Esophagus squamous epithelium (tissue), 5 donors: ENCODE results near the gene ADAMTSL2. TPM values are rescaled to one million over a fixed set of nuclear protein-coding genes. Genes with fewer than 3 reads are reported as not detected.

Experiments used
- DNase-seq: peaks from one replicate; lab custom pipeline; 2025; lab: John Stamatoyannopoulos, UW
- H3K27ac ChIP-seq, 4 donors: fragments of 200-600 bp; sonication (generic); one replicate each; pipeline ENCODE4 v1.5.1; 2016 to 2019; ENCODE audit warnings: mild to moderate bottlenecking in 1 of 4
- H3K27me3 ChIP-seq, 4 donors: fragments of 200-600 bp; sonication (generic); 1 replicate in 3 of 4; 2 replicates in 1 of 4; pipeline versions ENCODE4 v1.5.1 to v1.6.0; 2017 to 2021; ENCODE audit warnings: antibody characterized with exemption in 1 of 4
- H3K36me3 ChIP-seq, 3 donors: fragments of 200-600 bp; sonication (generic); one replicate each; pipeline ENCODE4 v1.5.1; 2016 to 2019
- H3K4me1 ChIP-seq, 3 donors: fragments of 200-600 bp; sonication (generic); one replicate each; pipeline ENCODE4 v1.5.1; 2017 to 2019
- H3K4me3 ChIP-seq, 4 donors: fragments of 200-600 bp; sonication (generic); 1 replicate in 3 of 4; 2 replicates in 1 of 4; pipeline ENCODE4 v1.5.1; 2016 to 2019; ENCODE audit warnings: mild to moderate bottlenecking in 2 of 4, moderate library complexity in 1 of 4
- H3K9me3 ChIP-seq, 3 donors: fragments of 200-600 bp; sonication (generic); one replicate each; pipeline ENCODE4 v1.5.1; 2016 to 2019
- POLR2A ChIP-seq, 4 donors: fragments of 450-650 bp; IDR thresholded peaks; one replicate each; pipeline ENCODE4 v1.6.1; 2017; ENCODE audit warnings: antibody characterized with exemption in 4 of 4, mild to moderate bottlenecking in 4 of 4, moderate library complexity in 3 of 4
- WGBS, 2 donors: methylation state at CpG; one replicate each; pipeline ENCODE4 v1.1.5; 2018; 5-methylcytosine and 5-hydroxymethylcytosine counted together
- intact Hi-C: fragments of 100-400 bp; cut with DNase I; formaldehyde crosslinking; loops from one replicate; pipeline ENCODE4 v1.15.0; 2022
- total RNA-seq, 4 donors: library from RNA; depleted of rRNA; stranded (reverse); fragments of >200 nt; gene quantifications; one replicate each; pipeline ENCODE4 v1.1.0, GENCODE V29; 2016
- TF ChIP-seq, protein P1 (sequence below), 6 experiments: fragments of 450-650 bp in 4 of 6; fragments of 200-600 bp in 2 of 6; sonication (generic) in 2 of 6; IDR thresholded peaks; one replicate each; pipeline ENCODE4 v1.5.1; 2016 to 2019; ENCODE audit warnings: antibody characterized with exemption in 6 of 6, mild to moderate bottlenecking in 4 of 6, moderate library complexity in 4 of 6
- donor health status: DM: yes; HTN: yes; CAD: no.

The ADAMTSL2 gene
- total RNA-seq, 4 donors from 2014 or later, result 1.1 to 2.1 (median 1.4) TPM

DNA sequence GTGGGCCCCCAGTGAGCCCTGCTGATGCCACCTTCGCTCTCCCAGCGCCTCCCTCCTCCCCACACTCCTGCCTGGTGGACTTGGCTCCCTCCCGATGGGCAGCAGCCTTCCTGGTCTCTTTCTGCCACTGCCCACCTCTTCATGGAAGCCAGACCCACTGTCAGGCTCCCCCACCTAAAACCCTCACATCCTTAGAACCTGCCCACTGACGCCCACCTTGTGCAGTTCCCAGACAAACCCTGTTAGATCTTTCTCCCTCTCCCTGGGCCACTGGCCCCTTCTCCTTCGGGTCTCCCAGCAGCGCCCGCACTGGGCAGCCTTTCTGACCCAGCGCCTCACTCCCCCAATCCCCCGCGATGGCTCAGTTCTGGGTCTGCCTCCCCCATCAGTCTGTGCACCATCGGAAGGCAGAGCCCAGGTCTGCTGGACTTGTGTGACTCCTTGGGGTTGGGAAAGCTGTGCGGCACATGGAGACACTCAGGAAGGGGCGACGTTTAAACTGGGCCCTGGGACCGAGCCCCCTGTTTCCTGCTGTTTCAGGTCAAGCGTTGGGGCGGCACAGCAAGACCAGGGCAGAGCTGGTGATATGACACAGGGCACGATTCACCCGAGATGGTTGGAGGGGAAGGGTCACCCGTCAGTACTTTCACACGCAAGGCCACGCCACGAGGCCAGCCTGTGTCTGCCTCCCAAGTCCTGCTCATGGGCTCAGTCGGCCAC is 27.1 kb upstream of the ADAMTSL2 start:
- no peak overlapping the region for H3K4me3 ChIP-seq
- H3K9me3 ChIP-seq, result peaks cover 0 to 8% (median 5%) of the 10 kb centered on the region in 3 donors
- peaks cover 11 to 45% (median 31%) of the 10 kb centered on the region in 3 donors for H3K4me1 ChIP-seq
- TF ChIP-seq, protein P1, sequence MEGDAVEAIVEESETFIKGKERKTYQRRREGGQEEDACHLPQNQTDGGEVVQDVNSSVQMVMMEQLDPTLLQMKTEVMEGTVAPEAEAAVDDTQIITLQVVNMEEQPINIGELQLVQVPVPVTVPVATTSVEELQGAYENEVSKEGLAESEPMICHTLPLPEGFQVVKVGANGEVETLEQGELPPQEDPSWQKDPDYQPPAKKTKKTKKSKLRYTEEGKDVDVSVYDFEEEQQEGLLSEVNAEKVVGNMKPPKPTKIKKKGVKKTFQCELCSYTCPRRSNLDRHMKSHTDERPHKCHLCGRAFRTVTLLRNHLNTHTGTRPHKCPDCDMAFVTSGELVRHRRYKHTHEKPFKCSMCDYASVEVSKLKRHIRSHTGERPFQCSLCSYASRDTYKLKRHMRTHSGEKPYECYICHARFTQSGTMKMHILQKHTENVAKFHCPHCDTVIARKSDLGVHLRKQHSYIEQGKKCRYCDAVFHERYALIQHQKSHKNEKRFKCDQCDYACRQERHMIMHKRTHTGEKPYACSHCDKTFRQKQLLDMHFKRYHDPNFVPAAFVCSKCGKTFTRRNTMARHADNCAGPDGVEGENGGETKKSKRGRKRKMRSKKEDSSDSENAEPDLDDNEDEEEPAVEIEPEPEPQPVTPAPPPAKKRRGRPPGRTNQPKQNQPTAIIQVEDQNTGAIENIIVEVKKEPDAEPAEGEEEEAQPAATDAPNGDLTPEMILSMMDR (IDR thresholded peaks at IDR 0.05), result no peak
- TF ChIP-seq POLR2A (IDR thresholded peaks at IDR 0.05), result no peak
- intact Hi-C loops, result no loop called here
- WGBS, 2 donors, result 84 to 89% methylated on average over 13 to 19 of the region's 24 CpGs
- no peaks in the 10 kb centered on the region for H3K36me3 ChIP-seq
- no peak for DNase-seq
- H3K27ac ChIP-seq, result peak overlapping the region in 2 of 4 donors; percentile 60 to 72
- H3K27me3 ChIP-seq, result peaks cover 0 to 49% (median 0%) of the 10 kb centered on the region in 4 donors

DNA sequence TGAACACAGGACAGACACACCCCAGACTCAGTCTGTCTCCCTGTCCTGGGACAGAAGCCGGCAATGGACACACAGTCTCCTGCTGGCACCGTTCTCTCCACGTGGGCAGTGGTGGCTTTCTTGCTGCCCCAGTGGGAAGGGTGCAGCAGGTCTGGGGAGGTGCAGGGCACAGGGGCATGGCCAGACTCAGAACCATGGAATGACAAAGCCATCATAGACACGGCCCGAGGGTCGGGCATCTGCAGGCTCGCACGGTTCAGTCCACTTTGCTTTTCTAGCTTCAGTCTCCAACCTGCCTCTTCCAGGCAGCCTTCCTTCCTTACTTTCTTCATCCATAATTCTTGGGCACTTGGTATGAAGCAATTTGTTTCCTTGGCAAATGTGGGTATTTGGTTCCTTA is 26.5 kb upstream of the ADAMTSL2 start:
- Histone ChIP-seq H3K4me3 (no peak overlapping the region), H3K4me1 (peaks cover 11 to 45% (median 31%) of the 10 kb centered on the region in 3 donors), H3K9me3 (peaks cover 0 to 2% (median under 1%) of the 10 kb centered on the region in 3 donors), H3K27ac (no peak overlapping the region), H3K36me3 (no peaks in the 10 kb centered on the region), H3K27me3 (peaks cover 0 to 48% (median 0%) of the 10 kb centered on the region in 4 donors)
- WGBS, 2 donors, result 93 to 94% methylated on average over 3 to 5 of the region's 8 CpGs
- TF ChIP-seq, protein P1 (IDR thresholded peaks at IDR 0.05), result no peak
- no peak for TF ChIP-seq POLR2A (IDR thresholded peaks at IDR 0.05)
- intact Hi-C loops, result no loop called here
- no peak for DNase-seq

DNA sequence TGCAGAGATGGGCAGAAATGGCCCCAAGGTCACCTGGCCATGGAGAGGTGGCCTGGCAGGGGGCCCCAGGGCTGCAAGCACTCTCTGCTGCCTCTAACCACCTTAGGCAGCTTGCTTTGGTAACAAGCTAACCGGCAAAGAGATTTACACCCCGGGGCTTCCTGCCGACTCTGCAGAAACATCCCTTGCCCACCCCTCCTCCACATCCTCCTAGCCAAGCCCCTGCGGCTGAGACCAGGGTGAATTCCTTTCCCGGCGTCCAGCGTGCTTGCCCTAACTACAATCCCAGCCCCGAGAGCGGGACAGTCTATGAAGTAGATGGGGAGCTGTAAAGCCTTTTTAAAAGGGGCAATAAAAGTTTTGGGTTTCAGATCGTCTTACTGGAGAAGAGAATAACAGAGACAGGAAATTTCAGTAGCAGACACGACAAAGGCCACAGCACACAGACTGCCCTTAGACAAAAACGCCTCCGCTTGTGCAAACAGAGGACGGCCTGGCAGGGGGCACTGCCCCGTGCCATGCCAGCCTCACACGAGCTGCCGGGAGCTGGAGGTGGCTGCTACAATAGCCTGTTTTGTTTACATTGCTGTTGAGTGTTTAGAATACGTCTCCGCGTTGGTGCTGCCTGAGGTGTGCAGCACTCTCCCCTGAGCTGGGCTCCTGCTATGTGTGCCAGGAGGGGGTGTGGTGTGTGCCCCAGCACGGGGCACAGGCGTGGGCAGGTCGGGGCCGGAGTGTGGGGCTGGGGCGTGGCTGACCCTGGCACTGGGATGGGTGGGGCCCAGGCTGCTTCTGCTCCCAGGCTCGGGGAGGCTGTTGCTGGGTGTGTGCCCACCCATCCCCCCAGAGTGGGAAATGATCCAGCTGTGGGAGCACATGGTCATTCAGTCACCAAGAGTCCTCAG is 25.1 kb upstream of the ADAMTSL2 start:
- Histone ChIP-seq H3K4me1 (peaks cover 16 to 54% (median 38%) of the 10 kb centered on the region in 3 donors), H3K27me3 (peaks cover 0 to 44% (median 0%) of the 10 kb centered on the region in 4 donors), H3K36me3 (no peaks in the 10 kb centered on the region), H3K9me3 (no peaks in the 10 kb centered on the region), H3K4me3 (peak overlapping the region in 1 of 4 donors; percentile 27), H3K27ac (peak overlapping the region in 2 of 4 donors; percentile 0 to 18)
- no peak for TF ChIP-seq POLR2A (IDR thresholded peaks at IDR 0.05)
- TF ChIP-seq, protein P1 (IDR thresholded peaks at IDR 0.05), result no peak
- 0 to 2% methylated on average over 4 to 11 of the region's 26 CpGs for WGBS, 2 donors
- intact Hi-C loops, result no loop called here
- no peak for DNase-seq

DNA sequence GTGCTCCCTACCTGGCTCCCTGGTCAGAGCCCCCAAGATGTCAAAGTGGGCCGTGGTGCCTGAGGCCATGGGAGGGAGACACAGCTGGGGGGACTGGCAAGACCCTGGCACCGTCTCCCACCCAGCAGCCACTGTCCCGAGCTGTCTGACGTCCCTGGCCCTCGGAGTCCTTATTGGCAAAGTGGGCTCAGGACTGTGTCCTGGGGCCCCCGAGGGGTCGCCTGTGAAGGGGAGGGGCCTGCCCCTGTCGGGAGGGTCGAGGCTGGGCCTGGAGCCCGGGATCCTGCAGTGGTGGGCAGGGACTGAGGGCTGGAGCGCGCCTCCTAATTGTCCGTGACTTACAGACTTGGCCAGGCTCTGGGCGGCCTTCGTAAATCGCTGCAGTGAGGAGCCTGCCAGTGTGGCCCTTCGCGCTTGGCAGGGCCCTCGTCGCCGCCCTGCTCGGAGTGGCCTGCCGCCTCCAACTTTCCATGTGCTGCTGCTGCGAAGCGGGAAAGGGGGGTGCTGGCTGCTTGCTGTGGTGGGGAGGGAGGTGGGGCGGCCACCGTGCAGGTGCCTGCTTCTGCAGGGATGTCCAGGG is 23.5 kb upstream of the ADAMTSL2 start:
- no peak overlapping the region for H3K4me3 ChIP-seq
- peaks cover 22 to 55% (median 36%) of the 10 kb centered on the region in 3 donors for H3K4me1 ChIP-seq
- no peak for DNase-seq
- TF ChIP-seq POLR2A (IDR thresholded peaks at IDR 0.05), result no peak
- TF ChIP-seq, protein P1 (IDR thresholded peaks at IDR 0.05), result no peak
- 70 to 88% methylated on average over 1 to 2 of the region's 27 CpGs for WGBS, 2 donors
- H3K27ac ChIP-seq, result no peak overlapping the region
- H3K27me3 ChIP-seq, result peaks cover 0 to 41% (median 0%) of the 10 kb centered on the region in 4 donors
- intact Hi-C loops, result no loop called here
- no peaks in the 10 kb centered on the region for H3K9me3 ChIP-seq
- no peaks in the 10 kb centered on the region for H3K36me3 ChIP-seq
